Measurements from ENCODE around the gene MRPL22. TPM values are rescaled to one million over a fixed set of nuclear protein-coding genes. Genes with fewer than 3 reads are reported as not detected.
"Not testable (repeated sequence)": the region's sequence is repeated elsewhere in the genome, so short reads cannot be mapped to it uniquely, and the experiment has no call there.

MRPL22 gene
- total and polyA plus RNA-seq, 2 of the 4 experiments (the other 2 are of a cell fraction), result 13.3 to 58.0 TPM

GRCh38 chr5:154939387-154939786 lies 1.5 kb upstream of the MRPL22 start:
- 89% methylated on average over 3 of the region's 5 CpGs; no CpG with 5 or more reads in 1 of the 2 experiments for WGBS, 2 experiments (ENCODE audit: extremely low coverage in 2 of 2, insufficient read length in 1 of 2)
- POLR2A ChIA-PET (ENCODE audit: unreplicated experiment); ATAC-seq (ENCODE audit: low read depth); H3K4ac ChIP-seq (ENCODE audit: low read depth, low read length); H3K9ac ChIP-seq (ENCODE audit: low read depth, low read length); H3K4me3 ChIP-seq (ENCODE audit: insufficient read depth, low read depth, low read length); H3K27me3 ChIP-seq (ENCODE audit: control insufficient read depth, insufficient read depth, low read length); H4K5ac ChIP-seq (ENCODE audit: low read depth, low read length); H2BK20ac ChIP-seq (ENCODE audit: low read depth, low read length); H4K8ac ChIP-seq (ENCODE audit: low read depth in 2 of 2, low read length in 2 of 2); H2BK5ac ChIP-seq (ENCODE audit: low read depth, low read length, poor library complexity, severe bottlenecking); H4K20me1 ChIP-seq (ENCODE audit: insufficient read depth, low read length); H4K91ac ChIP-seq (ENCODE audit: insufficient read depth, low read depth, low read length); H3K56ac ChIP-seq (ENCODE audit: extremely low read depth, insufficient read depth, low read length); H3K23ac ChIP-seq (ENCODE audit: low read depth, low read length); H3K27ac ChIP-seq (ENCODE audit: insufficient read depth, low read length); BruUV-seq (replicated peaks); H3K36me3 ChIP-seq (ENCODE audit: control insufficient read depth, insufficient read depth, low read length); H2AFZ ChIP-seq (replicated peaks; ENCODE audit: low read length, poor library complexity); H3K4me2 ChIP-seq (ENCODE audit: low read depth, low read length); H2AK9ac ChIP-seq (replicated peaks; ENCODE audit: low read depth, low read length, poor library complexity); H3K9me1 ChIP-seq (ENCODE audit: insufficient read depth, low read length); H3K4me1 ChIP-seq (ENCODE audit: control insufficient read depth, insufficient read depth, low read length); H3K18ac ChIP-seq (ENCODE audit: low read depth, low read length); H2AK5ac ChIP-seq (ENCODE audit: low read depth, low read length); in situ Hi-C loops (cut with MboI; ENCODE audit: low sequenced_read_pairs); dilution Hi-C loops (cut with HindIII; ENCODE audit: low sequenced_read_pairs, unreplicated experiment); H2BK120ac ChIP-seq (ENCODE audit: low read depth, low read length); H3K9me3 ChIP-seq (ENCODE audit: control insufficient read depth, insufficient read depth, low read length); H2BK15ac ChIP-seq (ENCODE audit: low read depth, low read length); H3K14ac ChIP-seq (replicated peaks; ENCODE audit: low read depth, low read length); DNase-seq: not testable (repeated sequence)
- H3K79me1 ChIP-seq (ENCODE audit: low read depth in 1 of 2, low read length in 2 of 2), result peaks cover 8 to 30% of the 10 kb centered on the region in 2 experiments
- intact Hi-C loops (cut with micrococcal nuclease), result loop anchor here (5.0 kb wide), 2 partner anchors 82 to 492 kb away; partner anchors contain the start of genes CNOT8 and SAP30L
- CTCF ChIA-PET, result interaction anchor here (0.6 kb wide), 1 partner anchor 111 kb away, joined by 4 read pairs; no protein-coding TSS in a partner anchor
